RCC 7860 (cell line): Measurements from ENCODE around the gene SIRPD.
"Not testable (repeated sequence)": the region's sequence is repeated elsewhere in the genome, so short reads cannot be mapped to it uniquely, and the experiment has no call there.

Experiments
- DNase-seq: peaks from one replicate; pipeline ENCODE4 v3.0.0-alpha.2; 2015; ENCODE audit warnings: low spot score
- FAIRE-seq: peaks from 2 replicates; lab custom pipeline; 2012; peaks lifted over from hg19 to GRCh38; lab: Jason Lieb, UNC

SIRPD gene

GRCh38 chr20:1497371-1497770, 60.1 kb downstream of the SIRPD start:
- not testable (repeated sequence) for DNase-seq, FAIRE-seq

- no peak for FAIRE-seq
- DNase-seq = no peak
Measured at GRCh38 chr20:1496930-1497329, 60.6 kb downstream of the SIRPD start.

GRCh38 chr20:1494436-1494835, 63.1 kb downstream of the SIRPD start:
- no peak for FAIRE-seq
- DNase-seq = no peak

GRCh38 chr20:1493536-1493935, 64.0 kb downstream of the SIRPD start:
- DNase-seq (no peak), FAIRE-seq (no peak)

- no peak for FAIRE-seq
- DNase-seq = no peak
Measured at GRCh38 chr20:1491860-1492642, 65.5 kb downstream of the SIRPD start.

GRCh38 chr20:1491281-1491840, 66.1 kb downstream of the SIRPD start, which contains the start of gene SIRPB2:
Gene SIRPB2, minus strand, starts transcription at chr20:1491420. Its CDS starts 61 bp downstream, at chr20:1491359.
- DNase-seq (no peak), FAIRE-seq (no peak)

- FAIRE-seq = no peak
Measured at GRCh38 chr20:1490643-1491195, 66.8 kb downstream of the SIRPD start.

GRCh38 chr20:1489764-1490436, 67.6 kb downstream of the SIRPD start:
- DNase-seq (no peak), FAIRE-seq (no peak)

More at GRCh38 chr20:1490643-1491195, 66.8 kb downstream of the SIRPD start:
- DNase-seq = no peak

GRCh38 chr20:1489325-1489724, 68.2 kb downstream of the SIRPD start:
- DNase-seq = no peak
- no peak for FAIRE-seq

GRCh38 chr20:1486566-1486965, 70.9 kb downstream of the SIRPD start:
- DNase-seq = no peak

GRCh38 chr20:1484438-1485116, 72.9 kb downstream of the SIRPD start:
- FAIRE-seq = no peak
- no peak for DNase-seq

More at GRCh38 chr20:1486566-1486965, 70.9 kb downstream of the SIRPD start:
- FAIRE-seq = no peak
